ENCODE results near the gene TFF1.
A peak's percentile ranks its signal among the peaks of the same experiment; 100 is the strongest.

Gene TFF1

GRCh38 chr21:42382915-42383314 is 16.6 kb upstream of the TFF1 start:
- DNase-seq (ENCODE audit: low read depth, low spot score) = no peak

GRCh38 chr21:42381347-42381984 is 15.1 kb upstream of the TFF1 start:
- DNase-seq (ENCODE audit: low read depth, low spot score) = peak; percentile 25

GRCh38 chr21:42379426-42380215 is 13.3 kb upstream of the TFF1 start:
- no peak for DNase-seq (ENCODE audit: low read depth, low spot score)

- no peak for DNase-seq (ENCODE audit: low read depth, low spot score)
Measured at GRCh38 chr21:42378418-42378817, 12.1 kb upstream of the TFF1 start.

GRCh38 chr21:42377951-42378340 is 11.6 kb upstream of the TFF1 start:
- DNase-seq (ENCODE audit: low read depth, low spot score) = no peak

GRCh38 chr21:42377211-42377950 is 11.0 kb upstream of the TFF1 start:
- no peak for DNase-seq (ENCODE audit: low read depth, low spot score)

GRCh38 chr21:42376338-42376982 is 10.1 kb upstream of the TFF1 start:
- DNase-seq (ENCODE audit: low read depth, low spot score) = no peak

- no peak for DNase-seq (ENCODE audit: low read depth, low spot score)
Measured at GRCh38 chr21:42375966-42376337, 9.6 kb upstream of the TFF1 start.

GRCh38 chr21:42375506-42375905 is 9.2 kb upstream of the TFF1 start:
- no peak for DNase-seq (ENCODE audit: low read depth, low spot score)

GRCh38 chr21:42374864-42375499 is 8.6 kb upstream of the TFF1 start:
- DNase-seq (ENCODE audit: low read depth, low spot score) = no peak

GRCh38 chr21:42374457-42374856 is 8.1 kb upstream of the TFF1 start:
- no peak for DNase-seq (ENCODE audit: low read depth, low spot score)

GRCh38 chr21:42373908-42374455 is 7.6 kb upstream of the TFF1 start:
- no peak for DNase-seq (ENCODE audit: low read depth, low spot score)

- DNase-seq (ENCODE audit: low read depth, low spot score) = no peak
Measured at GRCh38 chr21:42373196-42373907, 7.0 kb upstream of the TFF1 start.

GRCh38 chr21:42370894-42371654 is 4.7 kb upstream of the TFF1 start:
- no peak for DNase-seq (ENCODE audit: low read depth, low spot score)

- DNase-seq (ENCODE audit: low read depth, low spot score) = no peak
Measured at GRCh38 chr21:42369821-42370220, 3.5 kb upstream of the TFF1 start.

GRCh38 chr21:42367367-42368165 is 1.2 kb upstream of the TFF1 start:
- no peak for DNase-seq (ENCODE audit: low read depth, low spot score)

GRCh38 chr21:42365770-42366169 is 565 bp downstream of the TFF1 start:
- DNase-seq (ENCODE audit: low read depth, low spot score) = no peak

GRCh38 chr21:42364304-42364865 is 1.9 kb downstream of the TFF1 start:
- DNase-seq (ENCODE audit: low read depth, low spot score) = no peak

- DNase-seq (ENCODE audit: low read depth, low spot score) = no peak
Measured at GRCh38 chr21:42363312-42363711, 3.0 kb downstream of the TFF1 start.
